HFF-Myc (cell line): ENCODE results near the gene BANF1.
A peak's percentile ranks its signal among the peaks of the same experiment; 100 is the strongest.

ENCODE experiments used
- DNase-seq: peaks from one replicate; pipeline ENCODE4 v3.0.0-alpha.2; 2011; ENCODE audit warnings: low read depth; ENCODE audit errors: extremely low read depth
- H3K4me3 ChIP-seq: replicated peaks from 2 replicates; pipeline ENCODE4 v1.5.1; 2011; ENCODE audit warnings: low read depth, mild to moderate bottlenecking, control low read depth, low read length
- CTCF ChIP-seq: IDR thresholded peaks from 2 replicates; pipeline ENCODE4 v1.5.1; 2012; ENCODE audit warnings: mild to moderate bottlenecking, low read depth, low read length, control low read depth; ENCODE audit errors: missing control alignments

Gene BANF1

GRCh38 chr11:66048547-66049323 is 46.4 kb downstream of the BANF1 start, which contains the start of gene GAL3ST3:
TSS of gene GAL3ST3 (minus strand) at chr11:66049161. CDS start at chr11:66045415, 3,746 bp downstream.
- no peak within 1 kb of the TSS for H3K4me3 ChIP-seq
- no peak for TF ChIP-seq CTCF
- no peak for DNase-seq

GRCh38 chr11:66050581-66051231 is 48.4 kb downstream of the BANF1 start:
- H3K4me3 ChIP-seq = no peak overlapping the region; the same call in 1 of the 2 replicates
- TF ChIP-seq CTCF = no peak
- no peak for DNase-seq

- H3K4me3 ChIP-seq = peak overlapping the region; percentile 97
- TF ChIP-seq CTCF = no peak
- no peak for DNase-seq
Measured at GRCh38 chr11:66051371-66051765, 49.1 kb downstream of the BANF1 start.

GRCh38 chr11:66051766-66052663 is 49.7 kb downstream of the BANF1 start, which contains the start of gene SF3B2:
TSS of gene SF3B2 (plus strand) at chr11:66052364. CDS start at chr11:66052385, 21 bp downstream.
- TF ChIP-seq CTCF = no peak
- peak within 1 kb of the TSS; percentile 97 for H3K4me3 ChIP-seq
- peak; percentile 89 for DNase-seq

- no peak for DNase-seq
- no peak for TF ChIP-seq CTCF
- peak overlapping the region; percentile 97 for H3K4me3 ChIP-seq
Measured at GRCh38 chr11:66052664-66052982, 50.3 kb downstream of the BANF1 start.
